Measurements from ENCODE around the gene PPP6R3.

Gene PPP6R3

GRCh38 chr11:68664141-68664540 lies 203.6 kb downstream of the PPP6R3 start:
- Histone ChIP-seq H3K36me3 (no peaks in the 10 kb centered on the region), H3K27me3 (ENCODE audit: insufficient read depth, low read depth, severe bottlenecking) (no peaks in the 10 kb centered on the region), H3K4me3 (ENCODE audit: low read depth, low read length) (no peak overlapping the region), H3K9me3 (ENCODE audit: severe bottlenecking) (no peaks in the 10 kb centered on the region), H3K27ac (no peak overlapping the region)
- no peak for DNase-seq
- TF ChIP-seq CTCF (IDR thresholded peaks at IDR 0.05; ENCODE audit: low read depth, low read length) = no peak

- Histone ChIP-seq H3K4me3 (ENCODE audit: low read depth, low read length) (no peak overlapping the region), H3K36me3 (no peaks in the 10 kb centered on the region), H3K27ac (no peak overlapping the region), H3K27me3 (ENCODE audit: insufficient read depth, low read depth, severe bottlenecking) (no peaks in the 10 kb centered on the region), H3K9me3 (ENCODE audit: severe bottlenecking) (no peaks in the 10 kb centered on the region)
- DNase-seq = no peak
- TF ChIP-seq CTCF (IDR thresholded peaks at IDR 0.05; ENCODE audit: low read depth, low read length) = no peak
Measured at GRCh38 chr11:68664906-68665305, 204.4 kb downstream of the PPP6R3 start.

Data from WERI-Rb-1 (cell line).